Measurements from ENCODE around the gene VPS13D.
"Not testable (repeated sequence)": the region's sequence is repeated elsewhere in the genome, so short reads cannot be mapped to it uniquely, and the experiment has no call there.

Gene VPS13D

DNA sequence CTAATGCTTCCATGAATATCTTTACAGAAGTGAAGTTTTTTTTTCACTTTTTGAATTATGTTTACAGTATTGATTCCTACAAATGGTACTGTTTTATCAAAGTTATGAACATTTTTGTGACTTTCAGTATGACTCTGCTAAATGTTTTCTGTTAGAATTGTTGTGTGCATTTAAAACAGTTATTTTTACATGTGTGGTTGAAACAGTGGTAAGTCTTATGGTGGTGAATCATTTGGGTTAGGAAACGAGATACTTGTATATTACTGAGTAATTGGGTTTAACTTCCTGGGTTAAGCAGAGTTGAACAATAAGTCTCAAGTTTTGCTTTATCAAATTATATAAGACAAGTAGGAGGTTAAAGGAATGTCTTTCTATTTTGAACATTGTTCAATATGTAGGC, 66.8 kb downstream of the VPS13D start:
- no peak for DNase-seq

DNA sequence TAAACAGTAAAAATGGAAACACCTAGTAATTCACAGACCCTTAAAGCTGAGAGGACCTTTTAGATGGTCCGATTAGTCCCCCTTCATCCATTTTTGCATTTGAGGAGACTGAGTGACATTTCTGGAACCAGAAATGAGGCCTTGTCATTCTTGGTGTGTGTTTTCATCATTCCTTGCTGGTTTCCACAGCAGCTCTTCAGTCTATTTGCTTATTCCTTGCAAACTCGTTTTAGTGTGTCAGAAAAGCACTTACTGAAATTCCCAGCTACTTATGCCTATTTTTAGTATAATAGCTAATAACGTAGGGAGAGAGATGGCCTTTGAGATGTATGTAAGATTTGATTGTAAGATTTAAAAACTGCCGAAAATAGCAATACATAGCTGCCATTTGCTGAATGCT, 70.9 kb downstream of the VPS13D start:
- DNase-seq: no peak

GRCh38 chr1:12301518-12302237, 71.8 kb downstream of the VPS13D start:
- DNase-seq: no peak

DNA sequence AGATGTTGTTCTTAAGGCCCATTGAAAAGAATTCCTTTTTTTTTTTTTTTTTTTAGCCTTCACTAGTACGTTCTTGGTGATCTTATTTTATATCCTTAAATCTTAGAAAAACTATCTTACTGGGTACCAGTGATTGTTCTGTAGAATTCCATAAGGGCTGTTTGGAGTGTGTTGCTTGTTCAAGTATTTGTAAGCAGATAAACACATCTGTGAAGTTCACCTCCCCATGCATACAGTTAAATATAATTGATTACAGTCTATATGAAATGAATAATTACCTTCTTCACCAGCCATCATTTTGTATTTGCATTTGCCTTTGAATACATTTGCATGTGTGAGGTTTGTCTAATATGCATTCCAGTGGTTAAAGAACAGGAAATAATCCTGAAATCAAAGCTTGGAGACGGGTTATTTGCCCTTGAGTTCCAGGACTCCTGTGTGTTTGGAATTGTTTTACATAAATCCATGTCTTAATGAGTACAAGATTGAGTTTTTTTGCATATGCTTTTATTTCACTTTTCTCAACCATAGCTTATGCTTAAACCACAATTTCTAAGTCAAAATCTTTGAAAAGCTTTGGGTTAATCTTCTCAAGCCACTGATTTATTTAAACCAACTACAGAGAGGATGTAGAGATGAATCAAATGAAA, 73.1 kb downstream of the VPS13D start:
- no peak for DNase-seq

DNA sequence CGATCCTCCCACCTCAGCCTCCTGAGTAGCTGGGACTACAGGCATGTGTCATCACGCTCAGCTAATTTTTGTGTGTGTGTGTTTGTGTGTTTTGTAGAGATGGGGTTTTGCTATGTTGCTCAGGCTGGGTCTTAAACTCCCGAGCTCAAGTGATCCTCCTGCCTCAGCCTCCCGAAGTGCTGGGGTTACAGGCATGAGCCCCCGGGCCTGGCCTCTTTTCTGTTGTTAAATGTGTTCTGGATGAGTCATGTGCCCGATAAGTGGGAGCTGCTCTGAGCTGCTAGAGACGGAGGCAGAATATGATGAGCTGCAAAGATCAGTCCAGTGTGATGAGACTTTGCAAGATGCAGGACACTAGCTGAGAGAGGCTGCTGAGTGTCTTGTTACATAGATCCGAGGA, 75.5 kb downstream of the VPS13D start:
- DNase-seq: no peak

DNA sequence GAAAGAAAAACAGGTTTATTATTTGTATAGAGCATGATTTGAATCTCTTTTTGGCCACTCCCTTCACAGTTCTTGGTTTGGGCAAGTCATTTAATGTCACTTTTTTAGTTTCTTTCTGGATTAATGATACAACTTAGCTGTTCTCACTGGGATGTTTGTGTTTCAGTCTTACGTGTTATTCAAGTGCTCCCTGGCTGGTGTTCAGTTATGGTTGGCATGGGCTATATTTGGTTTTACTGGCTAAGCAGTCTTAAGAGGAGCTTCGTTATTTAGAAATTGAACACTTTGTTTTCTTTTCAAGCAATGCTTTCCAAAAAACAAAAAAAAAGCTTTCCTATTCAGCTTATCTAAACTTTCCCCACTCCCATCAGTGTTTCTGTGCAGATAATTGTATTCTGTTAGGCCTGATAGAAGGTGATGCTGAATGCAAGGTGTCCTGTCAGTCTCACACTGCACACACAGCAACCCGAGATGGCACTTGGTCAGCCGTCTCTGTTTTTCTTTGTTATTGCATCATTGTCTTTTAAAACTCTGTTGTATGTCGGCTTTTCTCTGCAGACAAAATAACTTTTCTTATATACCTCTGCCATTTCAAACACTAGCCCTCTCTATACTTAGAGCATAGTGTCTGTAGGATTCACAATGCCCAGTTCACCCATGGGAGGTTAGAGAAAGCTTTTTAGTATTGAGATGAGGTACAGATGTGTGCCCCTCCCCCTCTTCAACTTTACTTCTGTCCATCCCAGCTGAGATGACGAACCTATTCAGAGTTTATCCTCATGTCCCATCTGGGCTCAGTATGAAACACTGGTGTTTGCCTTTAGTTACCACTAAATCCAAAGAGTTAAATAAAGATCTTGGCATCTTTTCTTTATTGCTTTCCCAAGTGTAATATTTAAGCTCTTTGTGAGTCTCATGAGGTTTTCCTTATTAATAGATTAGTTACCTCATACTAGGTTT, 80.2 kb downstream of the VPS13D start:
- no peak for DNase-seq

- DNase-seq: no peak
Measured at GRCh38 chr1:12314333-12314903, 84.6 kb downstream of the VPS13D start.

GRCh38 chr1:12315146-12315545, 85.3 kb downstream of the VPS13D start:
- no peak for DNase-seq

DNA sequence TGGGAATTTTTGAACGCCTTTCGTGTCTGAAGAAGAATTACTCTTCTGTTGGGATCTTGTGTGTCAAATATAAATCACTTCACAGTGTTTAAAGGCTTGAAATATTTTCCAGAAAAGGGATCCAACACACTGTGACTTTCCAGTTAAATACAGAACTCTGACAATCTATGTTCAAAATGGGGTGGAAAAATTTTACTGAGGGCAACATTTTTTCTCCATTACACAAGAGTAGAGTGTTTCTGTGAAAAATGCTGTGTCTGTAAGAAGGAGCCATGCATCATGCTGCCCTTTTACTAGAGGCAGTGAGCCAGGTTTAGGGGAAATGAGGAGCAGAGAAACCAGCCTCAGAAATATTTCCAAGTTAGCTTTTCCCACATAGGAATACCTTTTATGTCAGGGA, 86.5 kb downstream of the VPS13D start:
- DNase-seq: no peak

DNA sequence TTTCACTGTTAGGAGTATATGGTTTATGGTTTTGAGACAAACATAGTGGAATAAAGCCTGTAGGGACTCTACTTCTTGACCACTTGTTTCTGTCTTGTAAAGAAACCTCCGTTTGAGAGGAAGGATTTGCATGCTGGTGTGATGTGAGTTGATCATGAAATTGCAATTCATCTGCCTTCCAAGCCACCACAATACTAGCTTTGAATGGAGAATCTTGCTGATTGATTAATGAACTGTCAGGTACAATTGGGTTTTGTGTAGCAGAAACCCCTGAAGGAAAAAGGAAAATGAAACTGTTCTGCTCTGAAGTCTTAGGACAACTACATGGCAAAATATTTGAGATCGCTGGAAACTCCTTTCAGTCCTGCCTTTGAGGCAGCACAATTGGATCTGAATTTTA, 90.7 kb downstream of the VPS13D start:
- no peak for DNase-seq

DNA sequence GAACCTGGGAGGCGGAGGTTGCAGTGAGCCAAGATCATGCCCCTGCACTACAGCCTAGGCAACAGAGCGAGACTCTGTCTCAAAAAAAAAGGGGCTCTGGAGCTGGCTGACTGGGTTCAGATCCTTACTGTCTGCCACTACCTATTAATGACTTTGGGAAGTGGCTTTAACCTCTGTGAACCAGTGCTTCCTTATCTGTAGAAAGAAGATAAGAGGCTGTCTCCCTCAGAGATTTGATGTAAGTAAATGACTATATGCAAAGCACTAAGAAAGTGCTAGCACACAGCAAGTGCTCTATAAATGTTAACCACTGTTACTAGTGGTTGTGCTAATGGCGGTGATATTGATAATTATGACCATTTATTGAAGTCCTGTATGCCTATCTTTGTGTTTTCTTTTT, 94.6 kb downstream of the VPS13D start:
- no peak for DNase-seq

DNA sequence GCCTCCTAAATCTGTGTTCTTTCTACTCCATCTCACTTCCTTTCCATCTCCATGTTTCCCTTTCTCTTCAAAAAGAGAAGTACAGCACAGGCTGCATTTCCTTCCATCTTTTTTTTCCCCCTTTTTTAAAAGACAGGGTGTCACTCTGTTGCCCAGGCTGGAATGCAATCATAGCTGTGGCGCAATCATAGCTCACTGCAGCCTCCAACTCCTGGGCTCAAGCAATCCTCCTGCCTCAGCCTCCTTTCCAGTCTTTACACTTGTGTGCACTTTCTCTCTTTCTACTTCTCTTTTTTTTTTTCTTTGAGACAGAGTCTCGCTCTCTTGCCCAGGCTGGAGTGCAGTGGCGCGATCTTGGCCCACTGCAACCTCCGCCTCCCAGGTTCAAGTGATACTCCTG, 95.1 kb downstream of the VPS13D start:
- DNase-seq: not testable (repeated sequence)

DNA sequence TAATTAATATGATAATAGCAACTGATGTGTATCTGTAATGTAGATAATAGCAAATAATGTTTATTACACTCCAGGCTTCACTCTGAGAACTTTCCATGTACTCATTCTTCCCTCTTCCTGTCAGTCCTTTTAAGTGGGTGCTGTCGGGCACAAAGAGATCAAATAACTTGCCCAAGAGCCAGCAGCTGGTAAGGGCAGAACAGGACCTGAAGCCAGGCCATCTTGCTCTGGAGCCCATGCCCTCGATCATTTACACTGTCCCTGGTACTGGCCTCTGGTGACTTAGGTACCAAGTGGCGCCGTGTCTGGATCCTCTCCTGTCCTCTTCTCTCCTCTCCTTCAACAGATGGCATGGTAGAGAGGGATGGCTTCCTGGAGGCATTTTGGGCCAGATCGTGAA, 97.2 kb downstream of the VPS13D start:
- DNase-seq: no peak

DNA sequence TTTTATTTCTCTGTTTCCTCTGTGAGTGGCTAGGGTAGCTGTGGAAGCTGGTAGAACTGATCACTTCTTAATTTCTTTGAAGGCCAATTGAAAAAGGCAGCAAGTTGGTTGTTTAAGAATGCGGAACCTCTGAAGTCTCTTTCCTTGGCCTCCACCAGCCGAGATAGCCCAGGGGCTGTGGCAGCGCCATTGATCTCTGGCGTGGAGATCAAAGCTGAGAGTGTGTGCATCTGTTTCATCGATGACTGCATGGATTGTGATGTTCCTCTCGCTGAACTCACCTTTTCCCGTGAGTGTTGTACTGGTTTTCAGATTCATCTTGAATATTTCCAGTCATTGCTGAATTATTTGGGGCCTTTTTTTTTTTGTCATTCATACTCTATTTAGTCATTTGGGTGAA, 97.7 kb downstream of the VPS13D start:
- DNase-seq: no peak

GRCh38 chr1:12333036-12333785, 103.4 kb downstream of the VPS13D start:
- DNase-seq: no peak

GRCh38 chr1:12335815-12336214, 106.0 kb downstream of the VPS13D start:
- no peak for DNase-seq

DNA sequence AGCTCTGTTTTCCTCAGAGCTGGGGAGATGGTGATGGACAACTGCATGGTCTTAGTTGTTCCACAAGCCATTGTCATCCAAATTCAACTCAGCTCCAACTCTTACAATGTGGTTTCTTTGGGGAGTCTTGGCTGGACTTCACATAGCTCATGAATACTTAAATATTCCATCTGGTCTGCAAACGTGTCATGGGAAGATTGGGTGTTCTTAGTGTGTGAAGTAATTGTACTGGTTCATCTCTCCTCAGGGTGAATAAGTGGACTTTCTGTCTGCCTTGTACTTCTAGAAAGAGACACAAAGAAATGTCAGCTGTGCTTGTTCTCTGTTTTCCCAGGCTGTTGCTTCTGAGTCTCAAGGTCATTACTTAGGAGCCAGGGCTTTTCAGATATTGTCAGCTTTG, 106.6 kb downstream of the VPS13D start:
- no peak for DNase-seq

GRCh38 chr1:12338017-12338416, 108.2 kb downstream of the VPS13D start:
- DNase-seq: no peak

DNA sequence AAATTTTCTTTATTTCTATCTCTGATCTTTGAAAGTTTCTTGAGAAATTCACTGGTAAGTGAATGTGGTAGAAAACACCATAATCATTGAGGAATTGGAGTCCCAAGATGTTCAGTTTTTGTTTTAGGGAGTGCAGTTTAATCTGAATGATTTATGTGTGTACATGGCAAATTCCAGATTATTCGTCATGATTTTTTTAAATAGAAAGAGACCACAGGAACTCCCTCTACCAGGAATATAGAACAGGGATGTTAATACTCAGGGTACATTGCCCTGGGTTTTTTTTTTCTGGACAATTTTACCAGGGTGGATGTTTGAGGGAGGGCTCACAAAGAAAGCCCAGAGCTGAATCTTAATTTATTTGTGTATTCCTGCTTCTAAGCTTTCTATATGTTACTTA, 109.0 kb downstream of the VPS13D start:
- no peak for DNase-seq

- no peak for DNase-seq
Measured at GRCh38 chr1:12339396-12339795, 109.6 kb downstream of the VPS13D start.

DNA sequence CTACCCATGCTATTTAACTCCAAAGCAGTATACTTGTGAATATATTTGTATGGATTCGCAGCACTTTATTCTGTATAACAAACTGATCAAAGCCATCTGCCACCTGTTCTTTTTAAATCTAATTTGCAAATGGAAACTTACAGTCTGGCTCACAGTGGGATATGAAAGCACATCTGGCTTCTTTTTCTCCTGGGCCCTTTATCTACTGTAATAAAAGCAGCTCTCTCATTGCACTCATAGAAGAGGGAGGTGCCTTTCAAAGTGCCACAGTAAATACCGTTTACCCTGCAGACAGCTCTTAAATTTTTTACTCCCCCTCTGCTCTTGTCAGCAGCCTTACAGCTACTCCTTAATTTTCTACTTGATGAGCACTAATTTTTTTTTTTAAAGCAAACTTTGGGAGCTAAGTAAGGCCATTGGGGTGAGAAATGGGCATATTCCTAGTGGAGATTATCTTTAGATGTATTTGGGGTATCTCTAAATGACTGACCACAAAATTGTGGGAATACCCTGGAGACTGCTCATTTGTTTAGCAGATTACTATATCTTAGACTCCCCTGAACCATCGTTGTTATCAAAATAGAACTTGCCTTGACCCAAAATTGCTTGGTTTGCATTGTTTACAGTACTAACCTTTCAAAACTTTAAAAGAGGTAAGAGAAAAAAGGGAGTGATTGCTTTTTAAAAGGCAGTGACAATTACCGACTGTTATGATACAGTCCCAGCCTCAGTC, 110.1 kb downstream of the VPS13D start:
- no peak for DNase-seq

GRCh38 chr1:12340544-12340930, 110.7 kb downstream of the VPS13D start:
- DNase-seq: no peak
